ENCODE data around the gene KIF26B.

KIF26B gene

GRCh38 chr1:245419461-245419978 is 264.7 kb downstream of the KIF26B start:
- H3K27me3 ChIP-seq: no peaks in the 10 kb centered on the region
- no peaks in the 10 kb centered on the region for H3K9me3 ChIP-seq
- H3K36me3 ChIP-seq: peaks cover 17% of the 10 kb centered on the region
- H3K4me1 ChIP-seq: no peaks in the 10 kb centered on the region
- no peak overlapping the region for H3K4me3 ChIP-seq (ENCODE audit: low read depth, low read length)
- TF ChIP-seq, protein P1, sequence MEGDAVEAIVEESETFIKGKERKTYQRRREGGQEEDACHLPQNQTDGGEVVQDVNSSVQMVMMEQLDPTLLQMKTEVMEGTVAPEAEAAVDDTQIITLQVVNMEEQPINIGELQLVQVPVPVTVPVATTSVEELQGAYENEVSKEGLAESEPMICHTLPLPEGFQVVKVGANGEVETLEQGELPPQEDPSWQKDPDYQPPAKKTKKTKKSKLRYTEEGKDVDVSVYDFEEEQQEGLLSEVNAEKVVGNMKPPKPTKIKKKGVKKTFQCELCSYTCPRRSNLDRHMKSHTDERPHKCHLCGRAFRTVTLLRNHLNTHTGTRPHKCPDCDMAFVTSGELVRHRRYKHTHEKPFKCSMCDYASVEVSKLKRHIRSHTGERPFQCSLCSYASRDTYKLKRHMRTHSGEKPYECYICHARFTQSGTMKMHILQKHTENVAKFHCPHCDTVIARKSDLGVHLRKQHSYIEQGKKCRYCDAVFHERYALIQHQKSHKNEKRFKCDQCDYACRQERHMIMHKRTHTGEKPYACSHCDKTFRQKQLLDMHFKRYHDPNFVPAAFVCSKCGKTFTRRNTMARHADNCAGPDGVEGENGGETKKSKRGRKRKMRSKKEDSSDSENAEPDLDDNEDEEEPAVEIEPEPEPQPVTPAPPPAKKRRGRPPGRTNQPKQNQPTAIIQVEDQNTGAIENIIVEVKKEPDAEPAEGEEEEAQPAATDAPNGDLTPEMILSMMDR (IDR thresholded peaks at IDR 0.05; ENCODE audit: low read depth, low read length): no peak
- DNase-seq: no peak

DNA sequence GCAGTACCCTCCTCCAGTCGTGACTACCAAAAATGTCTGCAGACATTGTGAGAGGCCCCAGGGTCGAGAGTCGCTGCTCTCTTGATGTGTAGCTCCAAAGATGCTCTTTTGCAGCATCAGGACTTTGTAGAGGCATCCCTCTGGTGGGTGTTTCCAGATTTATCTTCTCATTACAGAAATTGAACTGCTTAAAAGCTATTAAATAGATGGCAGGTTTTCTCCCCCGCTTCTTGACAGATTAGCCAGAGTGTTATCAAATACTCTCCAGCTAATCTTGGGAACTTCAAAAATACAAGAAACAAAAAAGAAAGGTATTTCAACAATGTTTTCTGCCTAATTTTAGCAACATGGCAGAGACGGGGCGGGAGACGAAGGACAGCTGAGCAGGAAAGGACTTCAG is 265.2 kb downstream of the KIF26B start:
- TF ChIP-seq, protein P1 (IDR thresholded peaks at IDR 0.05; ENCODE audit: low read depth, low read length): no peak
- no peak for DNase-seq
- Histone ChIP-seq H3K4me3 (ENCODE audit: low read depth, low read length) (no peak overlapping the region), H3K36me3 (peaks cover 17% of the 10 kb centered on the region), H3K4me1 (no peaks in the 10 kb centered on the region), H3K9me3 (no peaks in the 10 kb centered on the region), H3K27me3 (no peaks in the 10 kb centered on the region)

- no peak for DNase-seq
- H3K9me3 ChIP-seq: no peaks in the 10 kb centered on the region; the same call in 1 of the 2 replicates
- peaks cover 17% of the 10 kb centered on the region for H3K36me3 ChIP-seq
- H3K4me1 ChIP-seq: no peaks in the 10 kb centered on the region
- H3K27me3 ChIP-seq: no peaks in the 10 kb centered on the region
- H3K4me3 ChIP-seq (ENCODE audit: low read depth, low read length): no peak overlapping the region
- TF ChIP-seq, protein P1 (IDR thresholded peaks at IDR 0.05; ENCODE audit: low read depth, low read length): no peak
Measured at GRCh38 chr1:245420926-245421325, 266.1 kb downstream of the KIF26B start.

GRCh38 chr1:245428681-245429080 is 273.9 kb downstream of the KIF26B start:
- no peaks in the 10 kb centered on the region for H3K27me3 ChIP-seq
- TF ChIP-seq, protein P1 (IDR thresholded peaks at IDR 0.05; ENCODE audit: low read depth, low read length): no peak
- H3K36me3 ChIP-seq: no peaks in the 10 kb centered on the region
- DNase-seq: no peak
- no peak overlapping the region for H3K4me3 ChIP-seq (ENCODE audit: low read depth, low read length)
- H3K9me3 ChIP-seq: no peaks in the 10 kb centered on the region; the same call in 1 of the 2 replicates
- no peaks in the 10 kb centered on the region; the same call in 1 of the 2 replicates for H3K4me1 ChIP-seq

GRCh38 chr1:245431706-245432105 is 276.9 kb downstream of the KIF26B start:
- no peak for DNase-seq
- Histone ChIP-seq H3K36me3 (0 out of 2 replicates have a peak, but pooled peaks cover 4% of the 10 kb centered on the region), H3K9me3 (no peaks in the 10 kb centered on the region), H3K4me3 (ENCODE audit: low read depth, low read length) (no peak overlapping the region), H3K27me3 (no peaks in the 10 kb centered on the region), H3K4me1 (peaks cover 4% of the 10 kb centered on the region)
- TF ChIP-seq, protein P1 (IDR thresholded peaks at IDR 0.05; ENCODE audit: low read depth, low read length): no peak

DNA sequence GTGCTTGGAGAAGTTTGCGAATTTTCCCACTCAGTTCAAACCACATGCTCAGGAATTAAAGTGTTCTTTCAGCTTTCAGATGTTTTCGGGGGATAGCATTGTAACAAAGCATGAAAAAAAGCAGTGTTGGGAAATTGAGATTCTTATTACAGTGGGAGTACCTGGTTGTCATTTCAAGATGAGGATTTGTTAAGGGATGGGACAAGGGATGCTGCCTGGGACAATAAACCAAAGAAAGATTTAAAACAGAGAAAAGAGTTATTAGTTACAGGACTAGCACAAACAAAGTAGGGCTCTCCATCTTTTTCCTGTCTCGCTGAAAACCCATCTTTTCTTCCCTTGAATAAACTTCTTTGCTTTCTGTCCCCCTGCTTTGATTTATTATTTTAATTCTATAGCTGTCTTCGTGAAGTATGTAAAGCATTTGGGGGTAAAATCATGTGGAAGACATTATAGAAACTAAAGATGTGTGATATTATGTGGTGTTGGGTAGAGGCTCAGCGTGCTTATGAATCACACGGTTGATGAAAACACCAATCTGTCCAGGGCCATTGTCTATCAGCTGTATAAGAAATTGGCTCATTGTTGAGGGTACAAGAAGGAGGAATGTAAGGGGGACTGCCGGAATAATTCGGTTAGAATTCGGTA is 277.6 kb downstream of the KIF26B start:
- Histone ChIP-seq H3K36me3 (0 out of 2 replicates have a peak, but pooled peaks cover 4% of the 10 kb centered on the region), H3K4me1 (peaks cover 4% of the 10 kb centered on the region), H3K9me3 (no peaks in the 10 kb centered on the region), H3K4me3 (ENCODE audit: low read depth, low read length) (no peak overlapping the region), H3K27me3 (no peaks in the 10 kb centered on the region)
- DNase-seq: no peak
- TF ChIP-seq, protein P1 (IDR thresholded peaks at IDR 0.05; ENCODE audit: low read depth, low read length): no peak
